Measurements from ENCODE around the gene SLC10A3.

Gene SLC10A3

GRCh38 chrX:154463611-154464220 lies 26.7 kb downstream of the SLC10A3 start:
- DNase-seq = no peak

- no peak for DNase-seq
Observed at GRCh38 chrX:154462396-154462795, 28.0 kb downstream of the SLC10A3 start.

- no peak for DNase-seq
Observed at GRCh38 chrX:154460326-154460725, 30.1 kb downstream of the SLC10A3 start.

- DNase-seq = no peak
Observed at GRCh38 chrX:154459832-154460231, 30.6 kb downstream of the SLC10A3 start.

- peak; percentile 9 for DNase-seq
Observed at GRCh38 chrX:154458954-154459778, 31.3 kb downstream of the SLC10A3 start.

- peak; percentile 59 for DNase-seq
Observed at GRCh38 chrX:154458116-154458953, 32.1 kb downstream of the SLC10A3 start, which contains the start of gene PLXNA3. TSS of gene PLXNA3 (plus strand) at chrX:154458281. CDS start at chrX:154460184, 1,903 bp downstream.

- DNase-seq = peak; percentile 61
Observed at GRCh38 chrX:154457491-154458115, 32.8 kb downstream of the SLC10A3 start.

- no peak for DNase-seq
Observed at GRCh38 chrX:154452823-154453222, 37.6 kb downstream of the SLC10A3 start.

GRCh38 chrX:154450312-154450711 lies 40.1 kb downstream of the SLC10A3 start:
- DNase-seq = no peak

- no peak for DNase-seq
Observed at GRCh38 chrX:154449618-154450017, 40.8 kb downstream of the SLC10A3 start.

GRCh38 chrX:154448484-154448883 lies 41.9 kb downstream of the SLC10A3 start:
- DNase-seq = no peak

GRCh38 chrX:154446430-154446829 lies 44.0 kb downstream of the SLC10A3 start:
- no peak for DNase-seq

- DNase-seq = no peak
Observed at GRCh38 chrX:154445776-154446175, 44.7 kb downstream of the SLC10A3 start.

GRCh38 chrX:154444755-154445246 lies 45.6 kb downstream of the SLC10A3 start:
- DNase-seq = no peak

GRCh38 chrX:154443992-154444754 lies 46.3 kb downstream of the SLC10A3 start, which contains the start of gene FAM50A:
TSS of gene FAM50A (plus strand) at chrX:154444141. CDS start at chrX:154444236, 95 bp downstream.
- DNase-seq = peak; percentile 55

- no peak for DNase-seq
Observed at GRCh38 chrX:154443479-154443910, 46.9 kb downstream of the SLC10A3 start.

- no peak for DNase-seq
Observed at GRCh38 chrX:154441984-154442707, 48.3 kb downstream of the SLC10A3 start.

GRCh38 chrX:154441564-154441963 lies 48.9 kb downstream of the SLC10A3 start:
- DNase-seq = peak; percentile 12

GRCh38 chrX:154440623-154441357 lies 49.6 kb downstream of the SLC10A3 start:
- DNase-seq = no peak

- no peak for DNase-seq
Observed at GRCh38 chrX:154439841-154440240, 50.6 kb downstream of the SLC10A3 start.
